HG03039 (cell line): ENCODE data around the gene ECEL1.
"Not testable (repeated sequence)": the region's sequence is repeated elsewhere in the genome, so short reads cannot be mapped to it uniquely, and the experiment has no call there.

Experiments
- ATAC-seq: cut with Tn5 transposase; IDR thresholded peaks from one replicate; pipeline ENCODE4 v1.9.1; 2021; ENCODE audit warnings: mild to moderate bottlenecking, moderate library complexity; ENCODE audit not compliant: unreplicated experiment

The ECEL1 gene

GRCh38 chr2:232487385-232488096 is at the start of gene ECEL1:
TSS of gene ECEL1 (minus strand) at chr2:232487834. CDS start at chr2:232486653, 1,181 bp downstream.
- ATAC-seq, result no peak

GRCh38 chr2:232537079-232537478 is 49.4 kb upstream of the ECEL1 start:
- no peak for ATAC-seq

- no peak for ATAC-seq
Measured at GRCh38 chr2:232535761-232536530, 48.3 kb upstream of the ECEL1 start.

- ATAC-seq, result no peak
Measured at GRCh38 chr2:232534940-232535651, 47.5 kb upstream of the ECEL1 start.

- no peak for ATAC-seq
Measured at GRCh38 chr2:232533944-232534710, 46.5 kb upstream of the ECEL1 start.

GRCh38 chr2:232532821-232533220 is 45.2 kb upstream of the ECEL1 start:
- ATAC-seq, result not testable (repeated sequence)

- ATAC-seq, result no peak
Measured at GRCh38 chr2:232532419-232532818, 44.8 kb upstream of the ECEL1 start.

- no peak for ATAC-seq
Measured at GRCh38 chr2:232530626-232531260, 43.1 kb upstream of the ECEL1 start.

- ATAC-seq, result no peak
Measured at GRCh38 chr2:232529806-232530547, 42.3 kb upstream of the ECEL1 start.

GRCh38 chr2:232528746-232529460 is 41.3 kb upstream of the ECEL1 start:
- no peak for ATAC-seq

GRCh38 chr2:232527905-232528470 is 40.4 kb upstream of the ECEL1 start:
- no peak for ATAC-seq

GRCh38 chr2:232526372-232526941 is 38.8 kb upstream of the ECEL1 start:
- ATAC-seq, result no peak

- ATAC-seq, result no peak
Measured at GRCh38 chr2:232525791-232526371, 38.2 kb upstream of the ECEL1 start, which contains the start of gene CHRND. TSS of gene CHRND (plus strand) at chr2:232526160. CDS start at chr2:232526216, 56 bp downstream.

- no peak for ATAC-seq
Measured at GRCh38 chr2:232525199-232525598, 37.6 kb upstream of the ECEL1 start.

GRCh38 chr2:232524771-232525170 is 37.1 kb upstream of the ECEL1 start:
- ATAC-seq, result no peak

GRCh38 chr2:232523682-232524597 is 36.3 kb upstream of the ECEL1 start:
- no peak for ATAC-seq

GRCh38 chr2:232523402-232523681 is 35.7 kb upstream of the ECEL1 start:
- ATAC-seq, result no peak
